ENCODE results near the gene BCL2L14.
"Not testable (repeated sequence)": the region's sequence is repeated elsewhere in the genome, so short reads cannot be mapped to it uniquely, and the experiment has no call there.

The BCL2L14 gene

DNA sequence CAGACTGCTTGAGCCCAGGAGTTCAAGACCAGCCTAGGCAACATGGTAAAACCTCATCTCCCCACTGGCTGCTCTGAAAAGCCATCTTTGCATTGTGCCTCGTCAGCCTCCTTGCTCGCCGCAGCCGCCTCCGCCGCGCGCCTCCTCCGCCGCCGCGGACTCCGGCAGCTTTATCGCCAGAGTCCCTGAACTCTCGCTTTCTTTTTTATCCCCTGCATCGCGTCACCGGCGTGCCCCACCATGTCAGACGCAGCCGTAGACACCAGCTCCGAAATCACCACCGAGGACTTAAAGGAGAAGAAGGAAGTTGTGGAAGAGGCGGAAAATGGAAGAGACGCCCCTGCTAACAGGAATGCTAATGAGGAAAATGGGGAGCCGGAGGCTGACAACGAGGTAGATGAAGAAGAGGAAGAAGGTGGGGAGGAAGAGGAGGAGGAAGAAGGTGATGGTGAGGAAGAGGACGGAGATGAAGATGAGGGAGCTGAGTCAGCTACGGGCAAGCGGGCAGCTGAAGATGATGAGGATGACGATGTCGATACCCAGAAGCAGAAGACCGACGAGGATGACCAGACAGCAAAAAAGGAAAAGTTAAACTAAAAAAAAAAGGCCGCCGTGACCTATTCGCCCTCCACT is 40.3 kb downstream of the BCL2L14 start:
- POLR2A ChIA-PET; H3K4me1 ChIP-seq (ENCODE audit: control insufficient read depth, insufficient read depth, low read length); H3K4me3 ChIP-seq (ENCODE audit: low read depth, low read length); H3K27ac ChIP-seq (ENCODE audit: extremely low read depth, low read depth, low read length); H3K9me3 ChIP-seq (ENCODE audit: control insufficient read depth, insufficient read depth, low read depth, low read length); CTCF ChIA-PET: not testable (repeated sequence)
- TF ChIP-seq, protein P1, sequence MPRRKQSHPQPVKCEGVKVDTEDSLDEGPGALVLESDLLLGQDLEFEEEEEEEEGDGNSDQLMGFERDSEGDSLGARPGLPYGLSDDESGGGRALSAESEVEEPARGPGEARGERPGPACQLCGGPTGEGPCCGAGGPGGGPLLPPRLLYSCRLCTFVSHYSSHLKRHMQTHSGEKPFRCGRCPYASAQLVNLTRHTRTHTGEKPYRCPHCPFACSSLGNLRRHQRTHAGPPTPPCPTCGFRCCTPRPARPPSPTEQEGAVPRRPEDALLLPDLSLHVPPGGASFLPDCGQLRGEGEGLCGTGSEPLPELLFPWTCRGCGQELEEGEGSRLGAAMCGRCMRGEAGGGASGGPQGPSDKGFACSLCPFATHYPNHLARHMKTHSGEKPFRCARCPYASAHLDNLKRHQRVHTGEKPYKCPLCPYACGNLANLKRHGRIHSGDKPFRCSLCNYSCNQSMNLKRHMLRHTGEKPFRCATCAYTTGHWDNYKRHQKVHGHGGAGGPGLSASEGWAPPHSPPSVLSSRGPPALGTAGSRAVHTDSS (tag by site-specific recombination; IDR thresholded peaks at IDR 0.05), result peak; percentile 91
- peaks cover 0 to 11% of the 10 kb centered on the region in 2 experiments; a peak in 2 of 3 replicates for H3K36me3 ChIP-seq (ENCODE audit: control insufficient read depth in 2 of 2, insufficient read depth in 1 of 2, low read length in 2 of 2)

DNA sequence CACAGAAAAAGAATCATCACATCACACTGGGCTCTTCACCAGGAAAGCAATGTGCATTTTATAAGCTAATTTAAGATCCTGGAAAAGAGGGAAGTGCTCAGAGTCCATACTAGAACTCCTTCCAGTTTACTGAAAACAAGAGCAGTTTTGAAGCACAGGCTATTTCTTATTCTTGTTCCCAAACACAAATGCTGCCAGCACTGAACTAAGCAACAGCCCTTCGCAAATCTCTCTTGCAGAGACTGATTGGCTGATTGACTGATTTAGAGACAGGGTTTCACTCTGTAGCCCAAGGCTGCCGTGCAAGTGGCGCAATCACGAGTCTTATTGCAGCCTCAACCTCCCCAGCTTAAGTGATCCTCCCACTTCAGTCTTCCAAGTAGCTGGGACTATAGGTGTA is 44.8 kb downstream of the BCL2L14 start:
- CTCF ChIA-PET, result interaction anchor here (0.6 to 0.9 kb wide), 3 partner anchors 34 to 212 kb away, joined by 3 to 6 read pairs (median 4); no protein-coding TSS in a partner anchor

More for the DNA sequence above, 44.8 kb downstream of the BCL2L14 start:
- Histone ChIP-seq H3K4me3 (ENCODE audit: low read depth, low read length) (no peak overlapping the region), H3K9me3 (ENCODE audit: control insufficient read depth, insufficient read depth, low read depth, low read length) (no peaks in the 10 kb centered on the region), H3K4me1 (ENCODE audit: control insufficient read depth, insufficient read depth, low read length) (peaks cover 4% of the 10 kb centered on the region; the same call in 1 of the 2 replicates), H3K36me3 (ENCODE audit: control insufficient read depth in 2 of 2, insufficient read depth in 1 of 2, low read length in 2 of 2) (peaks cover 6 to 19% of the 10 kb centered on the region in 2 experiments), H3K27ac (ENCODE audit: extremely low read depth, low read depth, low read length) (no peak overlapping the region)
- POLR2A ChIA-PET, result no interaction called here
- TF ChIP-seq ZNF473 (tag by site-specific recombination; IDR thresholded peaks at IDR 0.05) (no peak), ZSCAN16 (tag by site-specific recombination; IDR thresholded peaks at IDR 0.05) (no peak), ZNF248 (tag by site-specific recombination; IDR thresholded peaks at IDR 0.05) (no peak), ZNF354C (tag by site-specific recombination; IDR thresholded peaks at IDR 0.05; ENCODE audit: borderline replicate concordance, low read depth) (no peak), ZNF423 (tag by site-specific recombination; IDR thresholded peaks at IDR 0.05) (no peak), ZNF830 (tag by site-specific recombination; IDR thresholded peaks at IDR 0.05; ENCODE audit: low read depth) (no peak), SP7 (tag by site-specific recombination; IDR thresholded peaks at IDR 0.05) (no peak), MZF1 (tag by site-specific recombination; IDR thresholded peaks at IDR 0.05; ENCODE audit: borderline replicate concordance) (no peak), ZFP69B (tag by site-specific recombination; IDR thresholded peaks at IDR 0.05) (no peak), ZNF658 (tag by site-specific recombination; IDR thresholded peaks at IDR 0.05) (no peak), ZNF169 (tag by site-specific recombination; IDR thresholded peaks at IDR 0.05) (no peak), ZNF791 (tag by site-specific recombination; IDR thresholded peaks at IDR 0.05) (no peak), ZNF404 (tag by site-specific recombination; IDR thresholded peaks at IDR 0.05) (no peak), ZNF239 (tag by site-specific recombination; IDR thresholded peaks at IDR 0.05) (no peak)
- TF ChIP-seq, protein P2, sequence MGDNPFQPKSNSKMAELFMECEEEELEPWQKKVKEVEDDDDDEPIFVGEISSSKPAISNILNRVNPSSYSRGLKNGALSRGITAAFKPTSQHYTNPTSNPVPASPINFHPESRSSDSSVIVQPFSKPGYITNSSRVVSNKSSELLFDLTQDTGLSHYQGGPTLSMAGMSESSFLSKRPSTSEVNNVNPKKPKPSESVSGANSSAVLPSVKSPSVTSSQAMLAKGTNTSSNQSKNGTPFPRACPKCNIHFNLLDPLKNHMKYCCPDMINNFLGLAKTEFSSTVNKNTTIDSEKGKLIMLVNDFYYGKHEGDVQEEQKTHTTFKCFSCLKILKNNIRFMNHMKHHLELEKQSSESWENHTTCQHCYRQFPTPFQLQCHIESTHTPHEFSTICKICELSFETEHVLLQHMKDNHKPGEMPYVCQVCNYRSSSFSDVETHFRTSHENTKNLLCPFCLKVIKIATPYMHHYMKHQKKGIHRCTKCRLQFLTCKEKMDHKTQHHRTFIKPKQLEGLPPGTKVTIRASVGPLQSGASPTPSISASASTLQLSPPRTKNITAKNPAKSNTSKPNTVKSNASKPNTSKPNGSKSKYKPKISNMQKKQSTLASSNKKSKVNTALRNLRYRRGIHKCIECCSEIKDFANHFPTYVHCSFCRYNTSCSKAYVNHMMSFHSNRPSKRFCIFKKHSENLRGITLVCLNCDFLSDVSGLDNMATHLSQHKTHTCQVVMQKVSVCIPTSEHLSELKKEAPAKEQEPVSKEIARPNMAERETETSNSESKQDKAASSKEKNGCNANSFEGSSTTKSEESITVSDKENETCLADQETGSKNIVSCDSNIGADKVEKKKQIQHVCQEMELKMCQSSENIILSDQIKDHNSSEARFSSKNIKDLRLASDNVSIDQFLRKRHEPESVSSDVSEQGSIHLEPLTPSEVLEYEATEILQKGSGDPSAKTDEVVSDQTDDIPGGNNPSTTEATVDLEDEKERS (tag by site-specific recombination; IDR thresholded peaks at IDR 0.05), result no peak
- TF ChIP-seq, protein P3, sequence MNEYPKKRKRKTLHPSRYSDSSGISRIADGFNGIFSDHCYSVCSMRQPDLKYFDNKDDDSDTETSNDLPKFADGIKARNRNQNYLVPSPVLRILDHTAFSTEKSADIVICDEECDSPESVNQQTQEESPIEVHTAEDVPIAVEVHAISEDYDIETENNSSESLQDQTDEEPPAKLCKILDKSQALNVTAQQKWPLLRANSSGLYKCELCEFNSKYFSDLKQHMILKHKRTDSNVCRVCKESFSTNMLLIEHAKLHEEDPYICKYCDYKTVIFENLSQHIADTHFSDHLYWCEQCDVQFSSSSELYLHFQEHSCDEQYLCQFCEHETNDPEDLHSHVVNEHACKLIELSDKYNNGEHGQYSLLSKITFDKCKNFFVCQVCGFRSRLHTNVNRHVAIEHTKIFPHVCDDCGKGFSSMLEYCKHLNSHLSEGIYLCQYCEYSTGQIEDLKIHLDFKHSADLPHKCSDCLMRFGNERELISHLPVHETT (tag by site-specific recombination; IDR thresholded peaks at IDR 0.05), result no peak
- TF ChIP-seq, protein P4, sequence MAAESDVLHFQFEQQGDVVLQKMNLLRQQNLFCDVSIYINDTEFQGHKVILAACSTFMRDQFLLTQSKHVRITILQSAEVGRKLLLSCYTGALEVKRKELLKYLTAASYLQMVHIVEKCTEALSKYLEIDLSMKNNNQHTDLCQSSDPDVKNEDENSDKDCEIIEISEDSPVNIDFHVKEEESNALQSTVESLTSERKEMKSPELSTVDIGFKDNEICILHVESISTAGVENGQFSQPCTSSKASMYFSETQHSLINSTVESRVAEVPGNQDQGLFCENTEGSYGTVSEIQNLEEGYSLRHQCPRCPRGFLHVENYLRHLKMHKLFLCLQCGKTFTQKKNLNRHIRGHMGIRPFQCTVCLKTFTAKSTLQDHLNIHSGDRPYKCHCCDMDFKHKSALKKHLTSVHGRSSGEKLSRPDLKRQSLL (tag by site-specific recombination; IDR thresholded peaks at IDR 0.05), result no peak
- TF ChIP-seq, protein P5, sequence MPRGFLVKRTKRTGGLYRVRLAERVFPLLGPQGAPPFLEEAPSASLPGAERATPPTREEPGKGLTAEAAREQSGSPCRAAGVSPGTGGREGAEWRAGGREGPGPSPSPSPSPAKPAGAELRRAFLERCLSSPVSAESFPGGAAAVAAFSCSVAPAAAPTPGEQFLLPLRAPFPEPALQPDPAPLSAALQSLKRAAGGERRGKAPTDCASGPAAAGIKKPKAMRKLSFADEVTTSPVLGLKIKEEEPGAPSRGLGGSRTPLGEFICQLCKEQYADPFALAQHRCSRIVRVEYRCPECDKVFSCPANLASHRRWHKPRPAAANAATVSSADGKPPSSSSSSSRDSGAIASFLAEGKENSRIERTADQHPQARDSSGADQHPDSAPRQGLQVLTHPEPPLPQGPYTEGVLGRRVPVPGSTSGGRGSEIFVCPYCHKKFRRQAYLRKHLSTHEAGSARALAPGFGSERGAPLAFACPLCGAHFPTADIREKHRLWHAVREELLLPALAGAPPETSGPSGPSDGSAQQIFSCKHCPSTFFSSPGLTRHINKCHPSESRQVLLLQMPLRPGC (tag by site-specific recombination; IDR thresholded peaks at IDR 0.05), result no peak
- TF ChIP-seq, protein P1 (tag by site-specific recombination; IDR thresholded peaks at IDR 0.05), result no peak
- TF ChIP-seq, protein P6, sequence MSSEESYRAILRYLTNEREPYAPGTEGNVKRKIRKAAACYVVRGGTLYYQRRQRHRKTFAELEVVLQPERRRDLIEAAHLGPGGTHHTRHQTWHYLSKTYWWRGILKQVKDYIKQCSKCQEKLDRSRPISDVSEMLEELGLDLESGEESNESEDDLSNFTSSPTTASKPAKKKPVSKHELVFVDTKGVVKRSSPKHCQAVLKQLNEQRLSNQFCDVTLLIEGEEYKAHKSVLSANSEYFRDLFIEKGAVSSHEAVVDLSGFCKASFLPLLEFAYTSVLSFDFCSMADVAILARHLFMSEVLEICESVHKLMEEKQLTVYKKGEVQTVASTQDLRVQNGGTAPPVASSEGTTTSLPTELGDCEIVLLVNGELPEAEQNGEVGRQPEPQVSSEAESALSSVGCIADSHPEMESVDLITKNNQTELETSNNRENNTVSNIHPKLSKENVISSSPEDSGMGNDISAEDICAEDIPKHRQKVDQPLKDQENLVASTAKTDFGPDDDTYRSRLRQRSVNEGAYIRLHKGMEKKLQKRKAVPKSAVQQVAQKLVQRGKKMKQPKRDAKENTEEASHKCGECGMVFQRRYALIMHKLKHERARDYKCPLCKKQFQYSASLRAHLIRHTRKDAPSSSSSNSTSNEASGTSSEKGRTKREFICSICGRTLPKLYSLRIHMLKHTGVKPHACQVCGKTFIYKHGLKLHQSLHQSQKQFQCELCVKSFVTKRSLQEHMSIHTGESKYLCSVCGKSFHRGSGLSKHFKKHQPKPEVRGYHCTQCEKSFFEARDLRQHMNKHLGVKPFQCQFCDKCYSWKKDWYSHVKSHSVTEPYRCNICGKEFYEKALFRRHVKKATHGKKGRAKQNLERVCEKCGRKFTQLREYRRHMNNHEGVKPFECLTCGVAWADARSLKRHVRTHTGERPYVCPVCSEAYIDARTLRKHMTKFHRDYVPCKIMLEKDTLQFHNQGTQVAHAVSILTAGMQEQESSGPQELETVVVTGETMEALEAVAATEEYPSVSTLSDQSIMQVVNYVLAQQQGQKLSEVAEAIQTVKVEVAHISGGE (tag by site-specific recombination; conservative IDR thresholded peaks at IDR 0.05; ENCODE audit: low read depth), result no peak
